Parathyroid adenoma (tissue), 2 donors: ENCODE measurements around the gene SMARCE1.

ENCODE experiments used
- H2AFZ ChIP-seq: fragments of 300-600 bp; sonication (generic); one replicate; pipeline ENCODE4 v1.7.0; 2017; ENCODE audit warnings: antibody characterized with exemption, mild to moderate bottlenecking
- H3K27ac ChIP-seq: fragments of 300-600 bp; sonication (generic); one replicate; pipeline ENCODE4 v1.7.0; 2017
- H3K27me3 ChIP-seq: fragments of 300-600 bp; sonication (generic); one replicate; pipeline ENCODE4 v1.7.0; 2017; ENCODE audit warnings: low read length; ENCODE audit not compliant: control insufficient read depth, insufficient read depth
- H3K36me3 ChIP-seq: fragments of 300-600 bp; sonication (generic); one replicate; pipeline ENCODE4 v1.7.0; 2017; ENCODE audit warnings: low read length; ENCODE audit not compliant: control insufficient read depth, insufficient read depth
- H3K4me1 ChIP-seq: fragments of 300-600 bp; sonication (generic); one replicate; pipeline ENCODE4 v1.7.0; 2017; ENCODE audit warnings: control low read depth
- H3K4me2 ChIP-seq: fragments of 300-600 bp; sonication (generic); one replicate; pipeline ENCODE4 v1.7.0; 2017; ENCODE audit warnings: low read length
- H3K4me3 ChIP-seq: fragments of 300-600 bp; sonication (generic); one replicate; pipeline ENCODE4 v1.7.0; 2017; ENCODE audit warnings: low read depth, low read length
- H3K79me2 ChIP-seq: fragments of 300-600 bp; sonication (generic); one replicate; pipeline ENCODE4 v1.7.0; 2017; ENCODE audit warnings: control low read depth
- H3K9ac ChIP-seq: fragments of 300-600 bp; sonication (generic); one replicate; pipeline ENCODE4 v1.7.0; 2017; ENCODE audit warnings: mild to moderate bottlenecking
- H3K9me3 ChIP-seq: fragments of 300-600 bp; sonication (generic); one replicate; pipeline ENCODE4 v1.7.0; 2017; ENCODE audit warnings: low read length; ENCODE audit not compliant: control insufficient read depth
- TF ChIP-seq, protein P1 (sequence below): fragments of 300-600 bp; sonication (generic); IDR thresholded peaks from one replicate; pipeline ENCODE4 v1.7.0; 2017; ENCODE audit warnings: antibody characterized with exemption, mild to moderate bottlenecking
- donor health status: primary hyperparathyroidism.

SMARCE1 gene

DNA sequence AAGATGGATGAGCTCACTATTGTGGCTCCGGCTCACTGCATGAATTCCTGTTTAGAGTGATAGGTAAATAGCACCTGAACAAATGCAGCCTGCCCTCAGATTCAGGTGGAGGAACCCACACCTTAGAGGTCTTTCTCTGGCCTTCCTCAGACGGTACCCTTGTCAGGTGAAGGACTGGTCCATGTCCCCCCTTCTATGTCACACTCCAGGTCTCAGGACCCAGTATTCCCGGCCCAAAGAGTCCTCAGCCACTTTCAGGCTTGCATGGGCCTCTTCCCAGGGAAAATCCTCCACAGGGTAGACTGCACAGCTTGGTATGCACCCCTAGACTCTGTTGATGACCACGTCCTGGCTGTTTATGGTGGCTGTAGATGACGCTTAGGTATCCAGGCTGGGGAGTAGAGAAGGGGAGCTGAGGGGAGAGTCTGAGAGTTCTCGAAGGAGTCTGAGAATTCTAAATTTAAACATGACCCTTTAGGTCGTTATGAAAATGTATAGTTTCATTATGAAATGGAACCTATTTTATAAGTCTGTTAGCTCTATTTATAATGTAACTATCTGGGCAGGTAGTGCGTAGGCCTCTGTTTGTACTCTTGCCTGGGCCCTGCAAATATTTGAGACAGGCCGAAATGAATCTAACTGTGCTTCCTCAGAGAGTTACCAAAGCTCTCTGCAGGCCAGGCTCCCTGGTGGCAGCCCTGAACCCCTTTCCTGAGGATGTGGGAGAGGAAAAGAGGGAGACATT is 49.9 kb downstream of the SMARCE1 start:
- H3K27ac ChIP-seq = no peak overlapping the region

DNA sequence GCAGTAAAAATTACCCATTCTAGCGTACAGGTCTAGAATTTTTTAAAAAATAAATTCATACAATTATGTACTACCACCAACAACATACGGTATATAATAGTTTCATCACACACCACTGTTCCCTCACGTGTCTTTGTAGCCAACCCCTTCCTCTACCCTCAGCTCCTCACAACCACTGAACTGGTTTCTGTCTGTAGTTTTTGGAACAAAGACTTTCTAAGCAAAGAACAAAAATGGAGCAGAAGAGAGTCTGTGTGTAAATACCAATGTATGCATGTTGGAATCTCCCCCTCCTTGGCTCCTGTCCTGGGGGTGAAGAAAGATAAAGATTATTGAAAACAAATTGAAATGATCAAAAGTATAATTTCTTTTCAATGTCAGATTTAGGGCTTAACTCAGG is 50.5 kb downstream of the SMARCE1 start:
- Histone ChIP-seq H3K9me3 (no peaks in the 10 kb centered on the region), H3K4me2 (no peak overlapping the region), H3K27ac (no peak overlapping the region), H3K27me3 (no peaks in the 10 kb centered on the region), H3K79me2 (no peaks in the 10 kb centered on the region), H3K4me3 (no peak overlapping the region), H3K36me3 (no peaks in the 10 kb centered on the region), H2AFZ (no peak overlapping the region), H3K4me1 (no peaks in the 10 kb centered on the region), H3K9ac (no peak overlapping the region)
- TF ChIP-seq, protein P1, sequence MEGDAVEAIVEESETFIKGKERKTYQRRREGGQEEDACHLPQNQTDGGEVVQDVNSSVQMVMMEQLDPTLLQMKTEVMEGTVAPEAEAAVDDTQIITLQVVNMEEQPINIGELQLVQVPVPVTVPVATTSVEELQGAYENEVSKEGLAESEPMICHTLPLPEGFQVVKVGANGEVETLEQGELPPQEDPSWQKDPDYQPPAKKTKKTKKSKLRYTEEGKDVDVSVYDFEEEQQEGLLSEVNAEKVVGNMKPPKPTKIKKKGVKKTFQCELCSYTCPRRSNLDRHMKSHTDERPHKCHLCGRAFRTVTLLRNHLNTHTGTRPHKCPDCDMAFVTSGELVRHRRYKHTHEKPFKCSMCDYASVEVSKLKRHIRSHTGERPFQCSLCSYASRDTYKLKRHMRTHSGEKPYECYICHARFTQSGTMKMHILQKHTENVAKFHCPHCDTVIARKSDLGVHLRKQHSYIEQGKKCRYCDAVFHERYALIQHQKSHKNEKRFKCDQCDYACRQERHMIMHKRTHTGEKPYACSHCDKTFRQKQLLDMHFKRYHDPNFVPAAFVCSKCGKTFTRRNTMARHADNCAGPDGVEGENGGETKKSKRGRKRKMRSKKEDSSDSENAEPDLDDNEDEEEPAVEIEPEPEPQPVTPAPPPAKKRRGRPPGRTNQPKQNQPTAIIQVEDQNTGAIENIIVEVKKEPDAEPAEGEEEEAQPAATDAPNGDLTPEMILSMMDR = no peak

More for the DNA sequence above, 49.9 kb downstream of the SMARCE1 start:
- Histone ChIP-seq H2AFZ (no peak overlapping the region), H3K4me1 (no peaks in the 10 kb centered on the region), H3K9me3 (no peaks in the 10 kb centered on the region), H3K4me2 (no peak overlapping the region), H3K4me3 (no peak overlapping the region), H3K36me3 (no peaks in the 10 kb centered on the region), H3K79me2 (no peaks in the 10 kb centered on the region), H3K9ac (no peak overlapping the region), H3K27me3 (no peaks in the 10 kb centered on the region)
- TF ChIP-seq, protein P1 = no peak

DNA sequence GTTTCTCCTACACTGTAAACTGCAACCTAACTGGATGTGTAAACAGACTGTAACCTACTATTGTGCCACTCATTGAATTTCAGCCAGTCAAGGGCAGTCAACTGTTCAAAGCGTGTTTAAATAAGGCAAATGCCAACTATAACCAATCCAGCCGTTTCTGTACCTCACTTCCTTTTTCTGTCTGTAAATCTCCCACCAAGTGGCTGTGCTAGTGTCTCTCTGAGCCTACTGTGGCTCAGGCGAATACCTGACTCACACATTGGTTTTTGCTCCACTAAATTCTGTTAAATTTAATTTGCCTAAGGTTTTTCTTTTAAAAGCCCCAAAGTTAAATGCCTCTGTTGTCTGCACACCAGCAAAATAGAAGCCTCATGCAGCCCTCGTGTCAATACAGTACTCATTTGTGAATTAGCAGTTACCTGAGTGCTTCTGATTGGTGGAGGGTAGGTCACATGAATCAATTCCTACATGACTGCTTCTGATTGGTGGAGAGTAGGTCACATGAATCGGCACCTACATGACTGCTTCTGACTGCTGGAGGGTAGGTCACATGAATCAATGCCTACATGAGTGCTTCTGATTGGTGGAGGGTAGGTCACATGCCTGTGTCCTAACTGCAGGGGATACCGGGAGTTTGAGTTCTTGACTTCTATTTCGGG is 51.2 kb downstream of the SMARCE1 start:
- no peaks in the 10 kb centered on the region for H3K4me1 ChIP-seq
- no peaks in the 10 kb centered on the region for H3K79me2 ChIP-seq
- TF ChIP-seq, protein P1 = no peak
- H3K4me2 ChIP-seq = no peak overlapping the region
- no peak overlapping the region for H3K27ac ChIP-seq
- H3K27me3 ChIP-seq = no peaks in the 10 kb centered on the region
- no peak overlapping the region for H3K9ac ChIP-seq
- no peak overlapping the region for H2AFZ ChIP-seq
- H3K9me3 ChIP-seq = no peaks in the 10 kb centered on the region
- H3K36me3 ChIP-seq = no peaks in the 10 kb centered on the region
- H3K4me3 ChIP-seq = no peak overlapping the region

DNA sequence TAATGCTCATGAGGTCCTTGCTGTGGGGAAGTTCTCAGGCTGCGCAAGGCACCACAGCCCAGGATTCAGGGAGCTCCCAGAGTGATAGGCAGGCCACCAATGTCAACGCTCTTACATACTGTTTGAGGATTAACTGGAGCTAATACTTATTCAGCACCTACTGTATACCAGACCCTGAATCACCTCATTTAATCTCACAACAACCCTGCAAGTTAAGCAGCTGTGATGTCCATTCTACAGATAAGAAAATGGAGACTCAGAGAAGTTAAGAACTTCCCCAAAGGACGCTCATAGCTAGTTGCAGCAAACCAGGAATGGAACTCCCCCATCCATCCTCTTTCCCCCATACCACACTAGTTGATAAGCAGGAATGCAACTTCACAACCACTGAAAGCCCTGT is 56.9 kb downstream of the SMARCE1 start:
- Histone ChIP-seq H3K4me2 (no peak overlapping the region), H3K27me3 (no peaks in the 10 kb centered on the region), H3K9ac (no peak overlapping the region), H3K36me3 (no peaks in the 10 kb centered on the region), H3K27ac (no peak overlapping the region), H3K9me3 (no peaks in the 10 kb centered on the region), H3K4me1 (no peaks in the 10 kb centered on the region), H2AFZ (no peak overlapping the region), H3K4me3 (no peak overlapping the region), H3K79me2 (no peaks in the 10 kb centered on the region)
- TF ChIP-seq, protein P1 = no peak
